IPS-NIHi11 (cell line): ENCODE results near the gene CUX1.
A peak's percentile ranks its signal among the peaks of the same experiment; 100 is the strongest.
"Not testable (repeated sequence)": the region's sequence is repeated elsewhere in the genome, so short reads cannot be mapped to it uniquely, and the experiment has no call there.

Experiments used
- DNase-seq: peaks from one replicate; pipeline ENCODE4 v3.0.0; 2012; ENCODE audit warnings: mixed read lengths, low spot score

Gene CUX1

GRCh38 chr7:101854084-101854865 lies 36.8 kb downstream of the CUX1 start:
- DNase-seq = no peak

GRCh38 chr7:101856473-101857357 lies 39.3 kb downstream of the CUX1 start:
- peak; percentile 72 for DNase-seq

DNA sequence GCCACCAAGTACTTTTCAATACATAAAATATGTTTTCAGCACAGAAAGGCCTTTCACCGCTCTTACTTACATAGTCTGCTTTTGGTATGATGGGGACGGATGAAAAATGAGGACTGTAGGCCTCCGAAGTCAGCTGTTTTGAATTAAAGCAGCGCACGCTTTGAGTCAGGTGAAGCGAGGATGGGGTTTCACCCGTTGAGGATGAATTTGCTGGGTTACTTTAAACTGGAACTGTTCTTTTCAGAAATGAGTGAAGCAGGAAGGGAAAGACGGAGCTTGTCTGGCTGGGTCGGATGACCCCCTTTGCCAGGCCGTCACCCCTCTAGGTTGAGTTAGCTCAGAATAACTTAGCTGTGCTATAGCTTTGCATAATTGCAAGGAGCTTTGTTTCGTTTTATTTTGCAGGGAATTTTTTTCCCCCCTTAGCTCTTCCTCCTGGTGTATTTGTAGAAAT lies 40.0 kb downstream of the CUX1 start:
- no peak for DNase-seq

GRCh38 chr7:101858437-101859385 lies 41.3 kb downstream of the CUX1 start:
- DNase-seq = no peak

DNA sequence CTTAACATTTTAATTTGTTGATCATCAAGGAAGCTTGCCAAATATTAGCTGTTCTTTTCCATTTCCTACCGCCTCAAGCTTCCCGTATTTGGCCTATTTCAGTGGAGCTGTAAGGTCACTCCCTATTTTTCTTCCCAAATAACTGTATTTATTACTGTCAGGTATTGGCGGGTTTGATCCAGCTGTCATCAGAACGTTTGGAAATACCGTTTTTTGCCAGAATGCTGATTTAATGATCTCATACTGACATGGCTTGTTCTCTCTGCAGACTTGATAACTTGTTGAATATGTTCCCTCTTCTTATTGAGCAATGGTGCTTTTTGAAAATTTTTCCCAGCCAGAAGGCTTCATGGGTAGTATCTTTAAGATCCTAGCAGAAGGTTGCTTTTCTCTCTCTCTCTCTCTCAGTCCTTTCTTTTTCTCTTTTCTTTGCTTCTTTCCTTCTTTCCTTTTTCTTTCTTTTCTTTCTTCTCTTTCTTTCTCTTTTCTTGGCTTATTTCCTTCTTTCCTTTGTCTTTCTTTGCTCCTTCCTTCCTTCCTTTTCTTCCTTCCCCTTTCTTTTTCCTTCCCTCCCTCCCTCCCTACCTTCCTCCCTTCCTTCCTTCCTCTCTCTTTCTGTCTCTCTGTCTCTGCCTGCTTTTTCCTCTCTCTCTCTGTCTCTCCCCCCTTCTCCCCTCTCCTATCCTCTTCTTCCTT lies 42.1 kb downstream of the CUX1 start:
- no peak for DNase-seq

DNA sequence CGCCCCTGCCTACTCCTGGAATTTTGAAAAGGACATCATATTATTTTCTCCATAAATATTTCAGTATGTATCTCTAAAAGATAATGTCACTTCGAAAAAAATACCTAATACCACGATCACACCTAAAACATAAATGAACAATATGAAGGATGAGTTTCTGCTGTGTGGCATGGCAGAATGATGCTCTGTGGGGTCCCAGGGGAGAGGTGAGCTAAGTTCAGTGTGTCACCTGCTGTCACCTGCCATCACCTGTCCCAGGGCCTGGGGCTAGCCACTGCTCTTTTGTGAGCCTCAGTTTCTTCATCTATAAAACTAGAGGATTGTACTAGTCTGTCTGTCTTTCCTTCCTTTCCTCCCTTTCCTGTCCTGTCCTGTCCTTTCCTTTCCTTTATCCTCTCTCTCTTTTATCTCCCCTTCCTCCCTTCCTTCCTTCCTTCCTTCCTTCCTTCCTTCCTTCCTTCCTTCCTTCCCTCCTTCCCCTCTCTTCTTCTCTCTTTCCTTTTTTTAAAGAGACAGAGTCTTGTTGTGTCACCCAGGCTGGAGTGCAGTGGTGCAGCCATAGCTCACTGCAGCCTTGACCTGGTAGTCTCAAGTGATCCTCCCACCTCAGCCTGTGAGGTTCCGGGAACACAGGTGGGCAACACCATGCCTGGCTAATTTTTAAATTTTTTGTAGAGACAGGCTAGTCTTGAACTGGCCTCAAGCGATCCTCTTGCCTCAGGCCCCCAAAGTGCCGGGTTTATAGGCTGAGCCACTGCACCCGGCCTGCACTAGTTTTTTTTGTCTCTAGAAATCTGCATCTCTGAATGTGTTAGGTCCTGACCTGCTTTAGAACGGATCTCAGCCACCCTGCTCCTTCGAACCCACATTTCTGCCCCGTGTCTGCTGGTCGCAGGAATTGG lies 43.1 kb downstream of the CUX1 start:
- no peak for DNase-seq

DNA sequence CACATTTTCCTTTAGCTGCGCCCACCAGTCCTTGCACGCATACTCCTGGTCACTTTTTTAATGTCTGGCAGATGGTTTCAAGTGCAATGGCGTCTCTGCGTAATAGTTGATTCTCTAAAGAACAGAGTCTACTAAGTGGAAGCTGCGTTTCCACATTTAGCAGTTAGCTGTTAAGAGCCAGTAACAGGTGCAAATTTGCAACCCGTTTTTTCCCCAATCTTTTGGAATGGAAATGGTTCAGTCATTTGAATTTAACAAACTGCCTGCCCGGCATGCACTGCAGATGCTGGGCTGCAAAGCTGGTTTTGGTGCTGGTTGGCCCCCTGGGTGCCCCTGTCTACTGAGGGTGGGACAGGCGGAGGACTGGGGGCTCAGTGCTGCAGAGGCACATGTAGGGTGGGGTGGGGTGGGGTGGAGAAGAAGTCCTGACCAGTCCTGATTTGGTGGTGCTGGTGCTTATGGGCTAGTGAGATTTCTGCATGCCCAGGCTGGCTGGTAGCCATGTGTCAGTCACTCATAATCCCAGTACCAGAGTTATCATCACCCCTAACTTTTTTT lies 43.9 kb downstream of the CUX1 start:
- DNase-seq = no peak

DNA sequence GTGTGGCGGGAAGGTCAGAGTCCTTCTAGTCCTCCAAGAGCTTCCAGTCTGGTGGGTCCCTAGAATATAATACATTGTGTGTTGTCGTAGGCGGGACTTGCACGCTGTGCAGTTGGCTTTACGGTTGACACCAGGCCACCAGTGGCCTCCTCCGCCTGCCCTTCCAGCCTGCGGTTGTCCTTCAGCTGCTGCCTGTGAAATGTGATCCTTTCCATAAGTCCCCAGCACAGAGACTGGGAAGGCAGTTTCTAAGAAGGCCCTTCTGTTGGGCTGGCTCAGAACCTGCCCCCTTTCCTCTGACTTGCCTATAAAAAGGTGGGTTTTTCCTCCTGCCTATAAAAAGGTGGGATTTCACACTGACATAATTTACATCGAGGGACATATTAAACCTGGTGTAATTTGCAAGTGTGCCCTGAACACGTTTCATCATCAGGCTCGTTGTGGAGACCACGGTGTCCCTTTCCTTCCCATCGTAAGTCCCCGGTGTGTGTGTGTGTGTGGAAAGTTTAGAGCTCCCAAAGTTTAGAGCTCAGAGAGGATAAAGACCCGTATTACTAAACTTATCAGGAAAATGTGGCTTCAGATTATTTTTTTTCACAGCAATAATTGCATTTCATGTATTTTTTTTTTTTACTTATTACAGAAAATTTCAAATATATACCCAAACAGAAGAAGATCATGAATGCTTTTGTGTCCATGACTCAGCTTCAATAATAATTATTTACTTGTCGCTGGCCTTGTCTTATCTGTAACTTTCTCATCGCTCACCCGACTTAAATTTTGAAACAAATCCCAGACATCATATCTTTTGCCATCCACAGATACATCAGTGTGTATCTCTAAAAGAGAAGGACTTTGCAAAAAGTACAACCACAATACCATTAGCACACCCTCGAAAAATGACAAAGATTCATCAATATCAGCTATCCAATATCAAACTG lies 45.1 kb downstream of the CUX1 start:
- DNase-seq = peak; percentile 45

GRCh38 chr7:101863598-101863997 lies 46.2 kb downstream of the CUX1 start:
- DNase-seq = no peak

DNA sequence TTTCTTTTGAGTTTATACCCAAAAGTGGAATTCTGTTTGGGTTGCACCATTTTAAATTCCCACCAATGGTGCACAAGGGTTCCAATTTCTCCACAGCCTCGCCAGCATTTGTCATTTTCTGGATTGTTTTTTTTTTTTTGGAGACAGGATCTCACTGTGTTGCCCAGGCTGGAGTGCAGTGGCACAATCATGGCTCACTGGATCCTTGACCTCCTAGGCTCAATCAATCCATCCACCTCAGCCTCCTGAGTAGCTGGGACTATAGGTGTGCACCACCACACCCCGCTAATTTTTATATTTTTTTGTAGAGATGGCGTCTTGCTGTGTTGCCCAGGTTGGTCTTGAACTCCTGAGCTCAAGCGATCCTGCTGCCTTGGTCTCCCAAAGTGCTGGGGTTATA lies 46.6 kb downstream of the CUX1 start:
- no peak for DNase-seq

DNA sequence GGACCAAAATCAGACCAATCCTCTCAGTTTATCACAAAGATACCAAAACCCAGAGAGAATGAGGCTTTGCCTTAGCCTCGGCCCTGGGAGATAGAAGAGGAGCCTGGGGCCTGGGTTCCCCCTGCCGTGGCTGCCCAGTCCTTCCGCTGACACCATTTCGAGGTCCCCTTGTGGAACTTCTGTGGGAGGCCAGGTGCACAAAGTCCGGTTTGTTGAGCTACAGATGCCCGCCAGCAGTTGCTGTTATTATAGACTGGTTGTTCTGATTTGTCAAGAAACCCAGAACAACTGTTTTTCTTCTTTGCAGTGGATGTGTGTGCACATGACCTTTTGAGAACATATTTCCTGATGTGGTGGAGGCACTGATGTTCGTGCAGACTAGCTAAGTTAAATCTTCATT lies 47.6 kb downstream of the CUX1 start:
- DNase-seq = no peak

GRCh38 chr7:101865455-101865854 lies 48.0 kb downstream of the CUX1 start:
- DNase-seq = no peak

- DNase-seq = no peak
Observed at GRCh38 chr7:101866328-101866727, 48.9 kb downstream of the CUX1 start.

GRCh38 chr7:101867265-101867664 lies 49.8 kb downstream of the CUX1 start:
- DNase-seq = no peak

GRCh38 chr7:101867681-101868080 lies 50.3 kb downstream of the CUX1 start:
- DNase-seq = not testable (repeated sequence)

- no peak for DNase-seq
Observed at GRCh38 chr7:101868191-101868950, 50.9 kb downstream of the CUX1 start.

DNA sequence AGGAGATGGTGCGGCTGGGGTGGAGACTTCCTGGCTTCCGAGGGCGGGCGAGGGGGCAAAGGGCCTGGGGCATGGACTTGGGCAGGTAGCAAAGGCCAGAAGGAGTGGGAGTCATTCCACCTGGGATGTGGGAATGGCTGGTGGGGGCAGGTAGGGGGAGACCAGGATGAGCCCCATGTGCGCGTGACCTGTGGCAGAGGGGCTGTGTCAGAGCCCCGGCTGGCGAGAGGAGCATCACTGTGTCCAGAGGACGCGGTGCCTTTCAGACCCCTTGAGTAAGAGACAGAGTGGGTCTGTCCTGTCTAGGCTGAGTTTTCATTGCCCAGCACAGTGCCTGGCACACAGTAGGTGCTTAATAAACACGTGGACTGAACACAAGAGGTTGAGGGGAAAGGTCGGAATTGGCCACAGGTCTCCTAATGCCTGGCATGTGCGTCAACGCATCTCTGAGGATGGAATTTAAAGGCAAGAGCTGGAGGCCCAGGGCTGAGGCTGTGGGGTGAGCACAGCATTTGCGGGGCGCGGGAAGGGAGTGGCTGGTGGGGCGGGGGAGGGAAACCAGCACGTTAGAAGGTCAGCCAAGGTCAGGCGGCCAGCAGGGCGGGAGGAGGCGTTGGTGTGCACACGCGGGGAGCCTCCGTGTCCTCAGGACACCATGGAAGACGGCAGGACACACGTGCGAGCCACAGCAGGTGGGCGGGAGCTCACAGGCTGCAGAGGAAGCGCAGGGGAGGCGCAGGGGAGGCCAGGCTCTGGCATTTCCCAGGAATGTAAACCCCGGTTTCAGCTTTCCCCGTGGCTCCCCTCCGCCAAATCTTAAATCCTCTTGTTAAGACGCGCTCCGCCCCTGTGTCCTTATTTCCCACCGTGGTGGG lies 51.8 kb downstream of the CUX1 start:
- DNase-seq = peak; percentile 68
